CD4-positive, alpha-beta T cell treated with Interleukin-15 for 1 hour (primary cell): ENCODE measurements around the gene PRICKLE3.

Experiments
- DNase-seq: peaks from one replicate; pipeline ENCODE4 v3.0.0-alpha.2; 2020

The PRICKLE3 gene

GRCh38 chrX:49206543-49206942, 20.4 kb upstream of the PRICKLE3 start:
- no peak for DNase-seq

GRCh38 chrX:49205443-49205842, 19.3 kb upstream of the PRICKLE3 start:
- DNase-seq = no peak

GRCh38 chrX:49204709-49205108, 18.5 kb upstream of the PRICKLE3 start:
- DNase-seq = no peak

- no peak for DNase-seq
Observed at GRCh38 chrX:49204017-49204416, 17.8 kb upstream of the PRICKLE3 start.

- no peak for DNase-seq
Observed at GRCh38 chrX:49203536-49203935, 17.4 kb upstream of the PRICKLE3 start.

GRCh38 chrX:49202022-49202421, 15.8 kb upstream of the PRICKLE3 start:
- no peak for DNase-seq

- DNase-seq = peak; percentile 90
Observed at GRCh38 chrX:49199906-49200771, 14.0 kb upstream of the PRICKLE3 start, which contains the start of gene SYP. TSS of gene SYP (minus strand) at chrX:49200193. CDS start at chrX:49200186, 7 bp downstream.

GRCh38 chrX:49199315-49199595, 13.1 kb upstream of the PRICKLE3 start:
- no peak for DNase-seq

- no peak for DNase-seq
Observed at GRCh38 chrX:49198540-49199314, 12.6 kb upstream of the PRICKLE3 start.

GRCh38 chrX:49197543-49198087, 11.4 kb upstream of the PRICKLE3 start:
- DNase-seq = no peak

GRCh38 chrX:49193542-49193964, 7.4 kb upstream of the PRICKLE3 start:
- no peak for DNase-seq

GRCh38 chrX:49192722-49193328, 6.7 kb upstream of the PRICKLE3 start:
- DNase-seq = no peak

GRCh38 chrX:49191574-49192011, 5.4 kb upstream of the PRICKLE3 start:
- no peak for DNase-seq

- peak; percentile 96 for DNase-seq
Observed at GRCh38 chrX:49190821-49191573, 4.8 kb upstream of the PRICKLE3 start.

- no peak for DNase-seq
Observed at GRCh38 chrX:49189606-49190005, 3.4 kb upstream of the PRICKLE3 start.

GRCh38 chrX:49188468-49189076, 2.4 kb upstream of the PRICKLE3 start:
- no peak for DNase-seq

GRCh38 chrX:49187526-49187925, 1.4 kb upstream of the PRICKLE3 start:
- no peak for DNase-seq

GRCh38 chrX:49187028-49187394, 838 bp upstream of the PRICKLE3 start:
- DNase-seq = no peak

- no peak for DNase-seq
Observed at GRCh38 chrX:49184294-49185281, 1.6 kb downstream of the PRICKLE3 start.

GRCh38 chrX:49183701-49184281, 2.4 kb downstream of the PRICKLE3 start:
- DNase-seq = no peak

- DNase-seq = no peak
Observed at GRCh38 chrX:49179358-49179757, 6.8 kb downstream of the PRICKLE3 start.
